Glomerular visceral epithelial cell (primary cell): ENCODE measurements around the gene ELOVL7.
"Not testable (repeated sequence)": the region's sequence is repeated elsewhere in the genome, so short reads cannot be mapped to it uniquely, and the experiment has no call there.

ENCODE experiments used
- DNase-seq: peaks from one replicate; pipeline ENCODE4 v3.0.0-alpha.2; 2016; ENCODE audit errors: extremely low spot score

The ELOVL7 gene

GRCh38 chr5:60715201-60715928 is 128.7 kb downstream of the ELOVL7 start:
- not testable (repeated sequence) for DNase-seq

GRCh38 chr5:60712950-60713349 is 131.1 kb downstream of the ELOVL7 start:
- no peak for DNase-seq

GRCh38 chr5:60711892-60712291 is 132.2 kb downstream of the ELOVL7 start:
- DNase-seq: not testable (repeated sequence)

GRCh38 chr5:60710362-60710761 is 133.7 kb downstream of the ELOVL7 start:
- no peak for DNase-seq

GRCh38 chr5:60705144-60705543 is 138.9 kb downstream of the ELOVL7 start:
- no peak for DNase-seq

- no peak for DNase-seq
Measured at GRCh38 chr5:60703944-60704343, 140.1 kb downstream of the ELOVL7 start.
